ENCODE data around the gene ZC3H12C.

- TF ChIP-seq CTCF (IDR thresholded peaks at IDR 0.05) (no peak), POLR2A (IDR thresholded peaks at IDR 0.05) (no peak)
Measured at GRCh38 chr11:110110854-110111253, 17.7 kb downstream of the ZC3H12C start.
